GM19193 (cell line): Measurements from ENCODE around the gene DOCK1.

Experiments
- POLR2A ChIP-seq: IDR thresholded peaks from 4 replicates; pipeline ENCODE4 v1.6.1; 2011; ENCODE audit not compliant: insufficient read depth, insufficient read length; ENCODE audit errors: extremely low read depth

The DOCK1 gene

DNA sequence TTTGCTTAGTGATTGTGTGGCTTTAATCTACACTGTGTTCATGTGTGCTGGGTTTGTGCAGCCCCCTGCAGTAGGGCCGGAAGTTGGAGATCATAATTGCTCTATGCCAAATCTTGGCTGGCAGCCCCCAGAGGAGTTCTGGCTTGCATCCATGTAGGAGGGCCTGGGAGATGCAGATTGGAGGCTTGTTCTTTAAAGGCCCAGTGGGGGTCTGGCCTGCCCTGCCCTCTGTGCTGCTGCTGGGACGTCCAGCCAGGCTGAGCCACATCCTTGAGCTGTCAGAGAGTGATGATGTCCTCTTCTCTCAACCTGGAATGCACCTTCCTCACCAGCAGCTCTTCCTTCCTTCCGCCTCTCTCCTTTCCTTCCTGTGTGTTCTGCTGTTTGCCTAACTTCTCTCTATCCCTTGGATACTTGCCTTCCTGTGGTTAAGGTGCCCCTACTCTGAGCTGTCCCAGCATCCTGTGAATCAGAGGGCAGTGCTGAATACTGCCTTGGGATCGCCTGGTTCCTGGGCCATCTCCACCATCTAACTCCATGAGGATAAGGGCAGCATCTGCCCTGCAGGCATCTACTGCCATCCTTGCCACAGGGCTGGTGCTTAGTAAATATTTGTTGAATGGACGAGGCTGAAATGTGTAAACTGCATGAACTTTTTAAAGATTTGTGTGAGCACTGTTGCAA lies 30.2 kb downstream of the DOCK1 start:
- TF ChIP-seq POLR2A, result no peak

DNA sequence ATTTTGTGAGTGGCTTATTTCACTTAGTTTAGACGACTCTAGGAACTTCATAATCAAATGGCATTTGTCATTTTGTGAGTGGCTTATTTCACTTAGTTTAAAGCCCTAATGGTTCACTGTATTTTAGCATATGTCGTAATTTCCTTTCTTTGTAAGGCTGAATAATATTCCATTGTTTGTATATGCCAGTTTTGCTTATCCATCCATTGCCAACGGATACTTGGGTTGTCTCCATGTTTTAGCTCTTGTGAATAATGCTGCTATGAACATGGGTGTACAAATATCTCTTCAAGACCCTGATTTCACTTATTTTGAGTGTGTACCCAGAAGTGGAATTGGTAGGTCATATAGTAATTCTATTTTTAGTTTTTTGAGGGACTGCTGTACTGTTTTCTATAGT lies 31.8 kb downstream of the DOCK1 start:
- no peak for TF ChIP-seq POLR2A

DNA sequence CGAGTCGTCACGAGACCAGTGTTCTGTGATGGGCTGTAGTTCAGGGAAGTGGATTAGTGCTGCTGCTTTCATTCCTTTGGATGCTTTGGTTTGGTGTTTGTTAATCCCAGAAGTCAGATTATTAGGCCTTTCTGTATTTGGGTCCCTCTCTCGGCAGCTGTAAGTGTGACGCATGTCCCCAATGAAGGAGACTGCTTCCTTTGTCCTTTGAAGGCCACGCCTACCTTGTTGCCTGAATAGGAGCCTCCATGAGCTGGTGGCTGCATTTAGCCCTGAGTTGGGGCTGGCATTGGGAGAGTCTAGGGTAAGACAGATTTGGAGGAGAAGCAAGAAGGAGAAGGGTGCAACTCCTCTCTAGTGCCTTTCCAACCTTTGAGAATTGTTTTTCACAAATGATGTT lies 34.5 kb downstream of the DOCK1 start:
- no peak for TF ChIP-seq POLR2A

DNA sequence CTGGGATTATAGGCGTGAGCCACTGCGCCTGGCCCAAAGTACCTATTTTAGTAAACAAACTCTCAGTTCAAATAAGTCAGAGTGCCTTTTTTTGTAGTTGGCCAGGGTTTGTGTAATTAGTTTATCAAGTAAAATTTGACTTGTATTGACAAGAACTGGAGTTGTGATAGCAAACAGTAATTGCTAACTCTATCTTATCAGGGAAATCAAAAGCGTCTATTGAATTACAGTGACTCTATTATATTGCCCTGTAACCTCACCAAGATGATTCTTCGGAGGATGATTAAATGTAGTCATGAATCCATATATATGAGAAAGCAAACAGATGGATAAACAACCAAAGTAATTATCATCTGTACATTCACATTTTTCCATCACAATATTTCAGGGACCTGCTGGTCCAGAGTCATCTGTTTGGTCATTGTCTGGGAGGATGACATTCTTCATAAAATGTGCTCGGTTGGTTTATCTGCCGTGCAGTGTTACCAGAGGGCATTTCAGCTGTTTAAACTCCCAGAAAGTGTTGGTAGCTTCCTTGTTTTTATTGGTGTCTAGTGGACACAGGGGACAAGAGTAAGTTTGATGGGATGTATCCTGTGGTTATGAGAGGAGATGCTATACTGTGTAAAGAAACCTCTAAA lies 35.6 kb downstream of the DOCK1 start:
- TF ChIP-seq POLR2A, result no peak

DNA sequence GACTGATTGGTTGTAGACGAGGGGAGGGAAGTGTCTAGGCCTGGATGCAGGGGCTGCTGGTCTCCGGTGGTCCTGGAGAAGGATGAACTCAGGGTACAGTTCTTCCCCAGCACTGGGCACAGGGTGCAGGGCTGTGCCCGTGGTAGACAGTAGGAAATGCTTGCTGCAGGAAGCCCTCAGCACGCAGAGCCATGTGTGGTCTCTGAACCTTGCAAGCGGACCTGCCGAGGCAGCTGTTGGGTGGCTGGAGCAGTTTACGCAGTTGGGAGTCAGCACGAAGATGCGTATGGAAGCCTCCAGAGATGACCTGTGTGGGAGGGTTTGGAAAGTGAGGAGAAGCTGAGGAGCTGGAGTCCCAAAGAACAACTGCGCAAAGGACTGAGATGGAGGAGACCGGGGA lies 39.0 kb downstream of the DOCK1 start:
- no peak for TF ChIP-seq POLR2A

DNA sequence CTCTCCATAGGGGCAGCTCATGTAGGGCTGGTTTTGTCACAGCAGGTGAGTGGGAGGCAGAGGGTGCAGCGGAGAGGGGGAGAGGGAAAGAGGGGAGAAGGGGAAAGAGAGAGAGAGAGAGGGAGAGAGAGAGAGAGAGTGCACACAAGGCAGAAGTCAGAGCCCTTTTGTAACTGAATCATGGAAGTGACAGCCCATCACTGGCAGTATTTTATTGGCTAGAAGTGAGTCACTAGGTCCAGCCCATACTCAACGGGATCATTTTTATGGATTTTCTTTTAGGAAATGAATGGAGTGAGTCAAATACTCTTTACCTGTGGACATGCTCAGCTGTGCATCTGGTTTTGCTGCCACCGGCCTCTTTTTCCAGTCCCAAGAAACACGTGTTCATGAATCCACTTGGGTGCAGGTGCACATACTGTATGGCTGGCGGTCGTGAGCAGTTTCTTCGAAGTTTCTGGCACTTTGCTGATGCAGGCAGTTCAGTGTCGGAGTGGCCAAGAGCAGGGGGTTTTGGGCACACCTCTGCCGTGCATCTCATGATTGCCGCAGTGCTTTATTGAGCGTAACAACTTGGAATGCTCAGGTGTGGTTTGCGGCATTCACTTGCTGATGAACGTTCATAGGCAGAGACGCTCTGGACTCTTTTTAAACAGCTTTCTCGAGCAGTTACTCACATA lies 40.3 kb downstream of the DOCK1 start:
- no peak for TF ChIP-seq POLR2A

DNA sequence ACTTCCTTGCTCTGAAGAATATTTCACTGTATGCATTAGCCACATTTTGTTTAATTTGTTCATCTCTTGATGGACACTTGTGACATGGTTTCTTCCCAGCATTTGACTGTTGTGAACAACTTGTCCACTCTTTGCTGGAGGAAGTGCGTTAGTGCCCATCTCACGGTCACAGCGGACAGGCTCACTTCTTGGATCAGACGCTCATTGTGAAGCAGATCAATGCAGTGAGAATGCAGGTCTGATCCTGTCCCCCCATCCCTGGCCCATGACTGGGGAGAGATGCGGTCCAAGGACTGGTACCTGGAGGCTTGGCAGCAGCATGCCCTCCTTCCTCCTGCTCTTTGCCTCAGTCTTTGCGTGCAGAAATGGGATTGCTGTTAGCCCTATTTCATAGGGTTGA lies 41.5 kb downstream of the DOCK1 start:
- no peak for TF ChIP-seq POLR2A

DNA sequence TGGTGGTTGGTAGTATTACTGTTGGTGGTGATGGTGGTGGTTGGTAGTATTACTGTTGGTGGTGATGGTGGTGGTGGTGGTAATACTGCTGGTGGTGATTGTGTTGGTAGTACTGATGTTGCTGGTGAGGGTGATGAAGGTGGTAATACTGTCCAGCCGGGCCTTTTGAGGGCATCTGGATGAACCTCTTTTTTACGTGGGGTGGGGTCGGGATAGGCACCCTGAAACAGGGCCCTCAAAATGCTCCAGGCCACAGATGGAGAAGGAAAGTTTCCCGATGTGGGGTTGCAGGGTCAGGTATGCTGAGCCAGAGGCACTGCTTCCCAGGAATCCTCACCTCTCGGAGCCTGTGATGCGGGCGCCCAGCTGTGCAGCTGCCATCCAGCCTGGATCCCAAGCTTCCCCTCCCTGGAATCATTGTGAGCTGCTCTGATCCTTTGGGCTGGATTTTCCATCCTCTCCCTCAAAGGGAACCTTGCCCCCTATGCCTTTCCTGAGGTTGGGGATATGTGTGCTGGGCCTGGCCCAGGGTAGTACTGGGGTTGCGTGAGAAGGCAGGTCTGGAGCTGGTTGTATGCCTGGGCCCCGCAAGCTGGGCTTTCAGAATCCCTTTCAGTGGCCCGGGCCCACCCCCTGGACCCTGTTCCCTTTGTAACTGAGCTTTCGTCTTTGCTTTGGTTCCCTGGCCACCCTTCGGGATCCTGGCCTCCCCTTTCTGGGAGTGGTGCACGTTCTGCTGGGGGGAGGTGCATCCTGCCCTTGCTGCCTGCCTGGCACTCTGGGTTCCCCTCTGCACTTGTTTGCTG lies 43.3 kb downstream of the DOCK1 start:
- TF ChIP-seq POLR2A, result no peak

DNA sequence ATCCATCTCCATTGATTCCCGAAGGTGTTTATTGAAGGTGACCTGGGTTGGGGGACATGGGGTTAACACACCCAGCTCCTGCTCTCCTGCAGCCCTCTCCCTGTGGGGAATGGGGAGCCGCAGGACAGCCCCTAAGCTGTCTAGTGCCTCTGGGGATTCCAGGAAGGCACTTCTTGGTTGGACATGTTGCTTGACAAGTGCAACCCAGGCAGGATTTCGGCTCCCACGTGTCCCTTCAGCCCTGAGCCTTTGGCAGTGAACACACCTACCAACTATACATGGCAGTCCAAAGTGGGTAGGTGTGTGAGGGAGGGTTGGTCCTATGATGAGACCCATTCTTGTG lies 43.9 kb downstream of the DOCK1 start:
- no peak for TF ChIP-seq POLR2A

DNA sequence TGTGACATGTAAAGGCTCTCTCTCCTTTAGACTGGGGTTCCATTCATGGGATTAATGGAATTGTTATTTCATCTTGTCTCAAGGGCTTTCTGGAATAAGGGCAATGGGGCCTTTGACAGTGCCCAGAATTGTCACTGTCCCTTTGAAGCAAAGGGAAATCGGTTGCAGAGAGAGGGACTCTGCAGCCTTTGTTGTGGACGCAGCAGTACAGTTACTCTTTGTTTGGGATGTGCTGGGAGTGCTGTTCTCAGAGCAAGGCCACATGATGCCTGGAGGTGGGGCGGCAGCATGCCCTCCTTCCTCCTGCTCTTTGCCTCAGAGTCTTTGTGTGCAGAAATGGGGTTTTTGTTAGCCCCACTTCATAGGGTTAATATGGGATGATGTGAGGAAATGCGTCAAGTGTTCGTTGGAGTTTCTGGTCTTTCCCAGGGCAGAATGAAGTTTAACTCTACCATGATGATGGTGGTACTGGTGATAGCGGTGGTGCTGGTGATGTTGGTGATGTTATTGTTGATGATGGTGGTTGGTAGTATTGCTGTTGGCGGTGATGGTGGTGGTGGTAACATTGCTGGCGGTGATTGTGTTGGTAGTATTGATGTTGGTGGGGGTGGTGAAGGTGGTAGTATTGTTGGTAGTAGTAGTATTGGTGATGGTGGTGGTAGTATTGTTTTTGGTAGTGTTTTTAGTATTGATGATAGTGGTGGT lies 45.3 kb downstream of the DOCK1 start:
- TF ChIP-seq POLR2A, result no peak

DNA sequence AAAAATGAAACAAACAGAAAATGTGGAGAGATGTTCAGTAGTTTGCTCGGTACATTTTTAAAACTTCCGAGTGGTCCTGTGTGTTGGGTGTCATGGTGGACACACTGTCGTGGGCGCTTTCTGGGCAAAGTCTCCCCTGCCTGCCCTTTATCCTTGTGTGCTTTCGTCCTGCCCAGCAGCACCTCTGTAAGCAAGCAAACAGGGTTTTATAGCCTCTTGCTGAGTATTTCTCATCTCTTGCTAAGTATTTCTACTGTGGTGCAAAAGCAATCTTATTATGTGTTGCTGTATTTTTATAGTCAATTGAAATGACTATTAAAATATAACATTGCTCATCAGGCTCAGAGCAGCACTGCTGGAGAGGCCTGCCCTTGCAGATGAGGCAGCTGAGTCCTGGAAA lies 48.7 kb downstream of the DOCK1 start:
- no peak for TF ChIP-seq POLR2A

DNA sequence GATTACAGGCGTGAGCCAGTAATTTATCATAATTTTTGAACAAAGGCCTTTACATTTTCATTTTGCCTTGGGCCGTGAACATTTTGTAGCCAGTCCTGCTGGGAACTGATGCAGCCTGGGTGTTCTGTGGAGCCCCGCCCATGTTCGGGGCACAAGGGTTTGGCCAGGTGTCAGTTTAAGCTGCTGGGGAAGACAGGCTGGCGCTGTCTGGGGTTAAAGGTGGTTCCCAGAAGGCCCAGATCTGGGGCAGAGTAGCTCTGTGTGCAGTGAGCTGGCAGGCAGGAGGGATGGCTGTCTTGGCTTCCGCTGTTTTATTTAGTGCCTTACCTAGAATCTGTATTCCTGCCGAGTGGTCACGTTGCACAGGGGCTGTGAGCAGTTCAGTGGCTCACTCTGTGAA lies 50.2 kb downstream of the DOCK1 start:
- TF ChIP-seq POLR2A, result no peak

DNA sequence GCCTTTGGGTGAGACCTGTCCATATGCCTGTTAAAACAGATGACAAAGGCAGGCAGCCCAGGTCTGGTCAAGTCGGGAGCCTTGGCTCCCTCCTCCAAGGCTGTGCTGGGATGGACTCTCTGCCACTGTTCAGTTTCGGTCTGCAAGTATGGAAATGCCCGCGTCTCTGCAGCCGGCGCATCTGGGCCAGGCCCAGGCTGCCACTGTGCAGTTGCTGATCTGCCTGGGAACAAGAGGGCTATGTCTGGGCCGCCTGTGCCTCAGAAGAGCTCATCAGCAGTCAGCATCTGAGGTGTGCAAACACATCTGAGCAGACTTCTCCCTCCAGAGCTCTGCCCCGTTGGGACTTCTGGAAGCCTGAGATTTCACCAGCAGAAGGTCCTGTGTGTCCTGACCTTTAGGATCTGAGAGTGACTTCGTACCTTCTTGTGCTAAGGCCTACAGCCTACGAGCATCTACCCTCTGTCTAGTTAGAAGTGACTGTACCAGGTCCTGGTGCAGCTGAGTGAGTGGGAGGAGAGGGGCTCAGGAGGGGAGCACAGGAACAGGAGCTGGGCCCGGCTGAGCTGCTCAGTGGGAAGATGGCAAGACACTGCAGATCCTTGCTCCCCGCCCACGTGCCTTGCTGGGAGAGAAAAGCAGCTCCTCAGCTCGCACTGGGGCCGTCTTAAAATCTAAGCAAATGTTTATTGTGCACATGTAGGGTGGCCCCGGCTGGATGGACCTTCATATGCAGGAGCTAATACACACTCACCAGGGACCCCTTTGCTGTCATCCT lies 50.9 kb downstream of the DOCK1 start:
- no peak for TF ChIP-seq POLR2A

DNA sequence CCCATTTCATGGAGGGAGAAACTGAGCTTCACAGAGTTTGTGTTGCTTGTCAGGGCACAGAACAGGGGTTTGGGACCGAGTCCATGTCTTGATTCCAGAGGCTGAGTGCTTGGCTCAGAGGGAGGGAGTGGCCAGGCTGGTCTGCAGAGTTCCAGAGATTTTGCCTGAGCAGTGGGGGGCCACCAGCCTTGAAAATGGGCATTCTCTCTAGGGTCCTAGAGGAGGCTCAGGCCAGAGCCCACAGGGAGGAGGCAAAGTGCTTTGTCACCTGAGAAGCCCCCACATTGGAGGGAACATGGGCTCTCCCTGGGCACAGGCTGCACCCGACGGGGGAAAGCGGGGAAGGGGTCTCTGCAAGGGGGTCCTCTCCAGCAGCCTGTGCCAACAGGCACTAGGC lies 51.5 kb downstream of the DOCK1 start:
- no peak for TF ChIP-seq POLR2A

DNA sequence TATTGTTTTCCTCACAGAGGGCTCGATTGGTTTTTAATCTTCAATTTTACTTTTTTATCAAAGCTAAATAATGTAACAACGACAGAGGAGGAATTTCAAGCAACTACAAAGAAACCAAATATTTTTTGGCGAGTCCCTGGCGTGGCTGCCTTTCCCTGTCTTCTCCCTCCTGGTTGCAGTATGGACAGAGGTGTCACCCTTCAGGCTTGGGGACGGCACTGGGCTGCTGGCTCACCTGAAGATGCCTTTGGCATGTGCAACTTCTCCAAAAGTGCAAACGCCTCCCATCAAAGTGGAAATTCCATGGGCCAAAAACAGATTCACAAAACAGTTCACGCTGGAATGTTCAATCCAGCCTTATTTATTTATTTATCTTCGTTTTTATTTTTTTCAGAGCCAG lies 51.9 kb downstream of the DOCK1 start:
- TF ChIP-seq POLR2A, result no peak

DNA sequence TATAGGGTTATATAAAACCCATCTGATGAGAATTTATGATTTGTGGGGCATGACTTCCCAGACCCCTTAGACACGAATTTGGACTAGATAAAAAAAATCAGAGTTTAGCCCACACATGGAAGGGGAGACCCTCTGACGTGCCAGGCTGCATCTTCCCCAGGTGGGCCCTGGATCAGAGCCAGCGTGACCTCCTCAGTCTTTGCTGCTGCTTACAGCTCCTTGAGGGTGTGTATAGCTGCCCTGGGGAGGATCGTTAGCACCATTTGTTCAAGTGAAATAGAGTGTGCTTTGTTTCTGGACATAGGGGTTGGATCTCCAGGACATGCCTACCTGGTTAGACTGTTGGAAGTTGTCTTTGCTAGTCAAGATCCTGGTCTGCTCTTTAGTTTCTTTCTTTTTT lies 54.2 kb downstream of the DOCK1 start:
- TF ChIP-seq POLR2A, result no peak
